ENCODE data around the gene JDP2.

JDP2 gene

DNA sequence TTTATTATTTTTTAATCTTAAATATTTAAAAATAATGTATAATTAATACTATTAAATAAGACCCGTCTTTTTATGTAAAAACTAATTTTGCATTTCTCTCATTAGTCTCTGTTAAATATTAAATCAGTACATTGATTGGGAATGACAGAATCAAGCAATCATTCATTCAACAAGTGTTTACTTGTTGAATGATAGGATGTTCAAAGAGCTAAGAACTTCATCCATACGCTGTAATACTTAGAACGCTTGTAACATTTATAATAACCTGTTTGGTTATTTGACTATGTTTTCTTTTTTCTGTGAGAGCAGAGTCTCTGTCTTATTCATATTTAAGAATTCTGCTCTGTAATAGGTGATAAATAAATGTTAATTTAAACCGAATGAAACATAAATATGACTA, 91.6 kb downstream of the JDP2 start:
- TF ChIP-seq, protein P1, sequence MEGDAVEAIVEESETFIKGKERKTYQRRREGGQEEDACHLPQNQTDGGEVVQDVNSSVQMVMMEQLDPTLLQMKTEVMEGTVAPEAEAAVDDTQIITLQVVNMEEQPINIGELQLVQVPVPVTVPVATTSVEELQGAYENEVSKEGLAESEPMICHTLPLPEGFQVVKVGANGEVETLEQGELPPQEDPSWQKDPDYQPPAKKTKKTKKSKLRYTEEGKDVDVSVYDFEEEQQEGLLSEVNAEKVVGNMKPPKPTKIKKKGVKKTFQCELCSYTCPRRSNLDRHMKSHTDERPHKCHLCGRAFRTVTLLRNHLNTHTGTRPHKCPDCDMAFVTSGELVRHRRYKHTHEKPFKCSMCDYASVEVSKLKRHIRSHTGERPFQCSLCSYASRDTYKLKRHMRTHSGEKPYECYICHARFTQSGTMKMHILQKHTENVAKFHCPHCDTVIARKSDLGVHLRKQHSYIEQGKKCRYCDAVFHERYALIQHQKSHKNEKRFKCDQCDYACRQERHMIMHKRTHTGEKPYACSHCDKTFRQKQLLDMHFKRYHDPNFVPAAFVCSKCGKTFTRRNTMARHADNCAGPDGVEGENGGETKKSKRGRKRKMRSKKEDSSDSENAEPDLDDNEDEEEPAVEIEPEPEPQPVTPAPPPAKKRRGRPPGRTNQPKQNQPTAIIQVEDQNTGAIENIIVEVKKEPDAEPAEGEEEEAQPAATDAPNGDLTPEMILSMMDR (IDR thresholded peaks at IDR 0.05), result no peak
- no peaks in the 10 kb centered on the region for H3K36me3 ChIP-seq
- H3K4me1 ChIP-seq, result peaks cover 0 to 13% (median 7%) of the 10 kb centered on the region in 4 donors

DNA sequence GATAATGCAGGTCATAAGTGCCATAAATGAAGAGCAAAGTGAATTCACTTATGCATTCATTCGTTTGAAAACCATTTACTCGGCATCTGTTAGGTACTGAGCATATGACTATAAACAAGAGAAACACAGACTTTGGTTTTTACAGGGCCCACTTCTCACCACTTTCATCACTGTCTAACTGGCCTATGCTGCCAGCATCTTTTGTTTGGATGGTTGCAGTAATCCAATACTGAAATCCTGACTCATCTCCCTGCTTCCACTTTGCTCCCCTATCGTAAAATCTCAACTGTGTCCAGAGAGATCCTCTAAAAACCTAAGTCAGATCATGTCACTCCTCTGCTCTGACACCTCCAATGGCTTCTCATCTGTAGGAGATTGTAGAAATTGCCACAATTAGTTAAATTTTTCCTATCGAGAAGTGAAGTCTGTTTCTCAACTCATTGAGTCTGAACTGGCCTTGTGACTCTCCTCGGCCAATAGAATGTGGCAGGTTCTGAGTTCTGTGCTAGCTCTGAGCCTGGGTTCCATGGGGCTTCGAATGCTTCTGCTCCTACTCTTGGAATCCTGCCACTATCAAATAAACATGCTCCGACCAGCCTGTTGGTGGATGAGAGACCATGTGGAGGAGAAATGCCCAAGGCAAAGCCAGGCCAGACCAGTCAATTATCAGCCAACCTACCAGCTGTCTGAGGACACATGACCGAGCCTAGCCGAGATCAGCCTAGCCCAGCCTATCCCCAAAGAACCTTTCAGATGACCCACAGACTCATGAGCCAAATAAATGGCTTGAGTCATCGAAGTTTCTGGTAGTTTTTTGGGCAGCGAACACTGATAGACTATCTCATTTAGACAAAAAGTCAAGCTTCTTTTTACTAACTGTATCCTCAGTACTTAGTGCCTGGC, 92.3 kb downstream of the JDP2 start:
- H3K4me1 ChIP-seq, result peaks cover 0 to 10% (median 6%) of the 10 kb centered on the region in 4 donors
- no peak overlapping the region for H3K27ac ChIP-seq
- no peaks in the 10 kb centered on the region for H3K36me3 ChIP-seq
- H3K4me3 ChIP-seq, result no peak overlapping the region
- intact Hi-C loops (cut with DNase I; ENCODE audit: low total_unique reads), result no loop called here
- DNase-seq, result no peak
- H3K9me3 ChIP-seq, result no peaks in the 10 kb centered on the region
- TF ChIP-seq, protein P1 (IDR thresholded peaks at IDR 0.05), result no peak
- H3K27me3 ChIP-seq, result peaks cover 0 to 15% of the 10 kb centered on the region in 2 donors

More for the DNA sequence above, 91.6 kb downstream of the JDP2 start:
- Histone ChIP-seq H3K27me3 (peaks cover 0 to 10% of the 10 kb centered on the region in 2 donors), H3K9me3 (no peaks in the 10 kb centered on the region), H3K4me3 (no peak overlapping the region), H3K27ac (no peak overlapping the region)
- intact Hi-C loops (cut with DNase I; ENCODE audit: low total_unique reads), result no loop called here
- no peak for DNase-seq

DNA sequence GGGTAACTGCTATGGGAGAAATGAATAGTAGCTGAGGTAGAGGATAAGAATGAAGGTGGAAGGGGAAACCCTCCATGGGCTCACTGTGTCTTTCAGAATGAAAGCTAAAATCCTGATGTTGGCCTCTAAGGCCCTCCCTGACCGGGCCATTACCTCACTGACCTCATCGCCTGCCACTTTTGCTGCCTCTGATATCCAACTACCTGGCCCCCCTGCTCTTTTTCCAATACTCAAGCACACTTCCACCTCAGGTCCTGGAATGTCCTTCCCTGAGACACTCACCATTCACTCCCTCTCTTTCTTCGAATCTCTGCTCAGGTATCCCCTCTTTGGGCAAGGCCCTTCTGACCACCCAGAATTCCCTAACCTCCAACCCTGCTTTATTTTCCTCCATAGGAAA, 93.0 kb downstream of the JDP2 start:
- DNase-seq, result no peak
- TF ChIP-seq, protein P1 (IDR thresholded peaks at IDR 0.05), result no peak
- no peak overlapping the region for H3K27ac ChIP-seq
- peaks cover 0 to 2% (median 0%) of the 10 kb centered on the region in 4 donors for H3K4me1 ChIP-seq
- no peaks in the 10 kb centered on the region for H3K36me3 ChIP-seq
- H3K4me3 ChIP-seq, result no peak overlapping the region
- H3K9me3 ChIP-seq, result no peaks in the 10 kb centered on the region
- intact Hi-C loops (cut with DNase I; ENCODE audit: low total_unique reads), result no loop called here
- peaks cover 0 to 19% of the 10 kb centered on the region in 2 donors for H3K27me3 ChIP-seq

DNA sequence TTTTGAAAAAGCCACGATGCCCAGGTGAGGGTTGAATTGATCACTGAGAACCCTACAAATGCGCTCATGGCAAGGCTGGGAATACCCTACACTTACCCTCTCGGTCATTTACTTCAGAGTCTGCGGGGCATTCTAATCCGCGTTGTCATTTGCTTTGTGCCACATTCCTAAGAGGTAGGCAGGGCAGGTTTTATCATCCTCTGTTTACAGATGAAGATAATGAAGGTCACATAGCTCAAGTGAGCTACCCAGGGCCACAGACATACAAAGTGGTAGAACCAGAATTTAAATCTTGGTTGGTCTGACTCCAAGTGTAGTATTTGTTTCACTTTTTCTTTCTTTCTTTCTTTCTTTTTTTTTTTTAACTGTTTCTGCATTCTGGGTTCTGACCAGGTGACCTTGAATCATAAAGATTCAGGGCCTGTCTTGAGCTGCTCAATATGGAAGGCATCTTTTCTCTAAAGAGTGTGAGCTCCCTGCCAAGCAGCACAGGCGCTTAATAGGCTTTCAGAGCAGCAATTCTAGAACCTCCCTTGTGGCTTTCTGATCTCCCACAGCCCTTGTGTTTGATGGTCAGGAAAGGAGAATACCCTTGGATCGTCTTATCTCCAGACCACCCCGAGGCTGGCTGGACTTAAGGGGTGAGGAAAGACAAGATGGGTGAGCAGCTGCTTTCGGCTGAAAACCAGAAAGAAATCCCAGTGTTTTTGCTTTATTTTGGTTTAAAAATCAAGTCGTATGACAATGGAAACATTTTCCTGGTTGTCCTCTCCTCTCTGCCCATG, 93.8 kb downstream of the JDP2 start:
- Histone ChIP-seq H3K4me1 (no peaks in the 10 kb centered on the region), H3K36me3 (no peaks in the 10 kb centered on the region), H3K9me3 (no peaks in the 10 kb centered on the region), H3K27ac (no peak overlapping the region), H3K27me3 (peaks cover 0 to 19% of the 10 kb centered on the region in 2 donors), H3K4me3 (peak overlapping the region in 1 of 2 donors; percentile 35)
- no peak for DNase-seq
- TF ChIP-seq, protein P1 (IDR thresholded peaks at IDR 0.05), result no peak
- intact Hi-C loops (cut with DNase I; ENCODE audit: low total_unique reads), result no loop called here

DNA sequence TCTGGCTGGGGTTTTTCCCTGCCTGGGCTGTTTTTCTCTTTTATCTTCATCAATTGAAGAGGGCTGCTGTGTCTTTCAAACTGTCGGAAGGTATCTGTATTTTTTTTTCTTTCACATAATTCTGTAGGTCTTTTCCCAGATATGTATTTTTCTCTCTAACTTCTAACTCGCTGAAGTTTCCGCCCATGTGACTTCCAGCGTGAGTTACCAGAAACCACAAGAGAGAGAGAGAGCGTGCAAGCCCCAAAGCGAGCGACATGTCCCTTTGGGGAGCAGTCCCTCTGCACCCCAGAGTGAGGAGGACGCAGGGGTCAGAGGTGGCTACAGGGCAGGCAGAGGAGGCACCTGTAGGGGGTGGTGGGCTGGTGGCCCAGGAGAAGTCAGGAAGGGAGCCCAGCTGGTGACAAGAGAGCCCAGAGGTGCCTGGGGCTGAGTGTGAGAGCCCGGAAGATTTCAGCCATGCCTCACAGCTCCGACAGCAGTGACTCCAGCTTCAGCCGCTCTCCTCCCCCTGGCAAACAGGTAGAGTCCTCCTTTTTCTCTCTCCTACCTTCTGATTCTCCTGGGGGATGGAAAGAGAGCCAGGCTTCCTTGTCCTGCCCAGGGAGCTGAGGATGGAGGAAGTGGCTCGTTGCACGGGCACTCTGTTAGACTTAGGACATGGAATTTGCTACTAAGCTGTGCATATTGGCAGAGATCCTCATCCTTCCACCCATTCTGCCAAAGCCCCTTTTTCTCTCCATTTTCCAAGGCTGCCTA, 94.6 kb downstream of the JDP2 start, which contains the start of gene BATF:
Gene BATF, plus strand, starts transcription at position 246 of the 759 bp plus-strand sequence. Its CDS starts 214 bp downstream, at position 460.
- H3K9me3 ChIP-seq, result no peaks in the 10 kb centered on the region
- no peaks in the 10 kb centered on the region for H3K4me1 ChIP-seq
- TF ChIP-seq, protein P1 (IDR thresholded peaks at IDR 0.05), result no peak
- no peak within 1 kb of the TSS for H3K27ac ChIP-seq
- peak in 1 of 2 donors; percentile 54 for DNase-seq
- intact Hi-C loops (cut with DNase I; ENCODE audit: low total_unique reads), result no loop called here
- H3K4me3 ChIP-seq, result peak within 1 kb of the TSS; percentile 30 to 35
- H3K27me3 ChIP-seq, result peaks cover 0 to 19% of the 10 kb centered on the region in 2 donors
- no peaks in the 10 kb centered on the region for H3K36me3 ChIP-seq

Data from tibial artery (tissue), 4 donors.